ENCODE data around the gene TRPV2.

DNA sequence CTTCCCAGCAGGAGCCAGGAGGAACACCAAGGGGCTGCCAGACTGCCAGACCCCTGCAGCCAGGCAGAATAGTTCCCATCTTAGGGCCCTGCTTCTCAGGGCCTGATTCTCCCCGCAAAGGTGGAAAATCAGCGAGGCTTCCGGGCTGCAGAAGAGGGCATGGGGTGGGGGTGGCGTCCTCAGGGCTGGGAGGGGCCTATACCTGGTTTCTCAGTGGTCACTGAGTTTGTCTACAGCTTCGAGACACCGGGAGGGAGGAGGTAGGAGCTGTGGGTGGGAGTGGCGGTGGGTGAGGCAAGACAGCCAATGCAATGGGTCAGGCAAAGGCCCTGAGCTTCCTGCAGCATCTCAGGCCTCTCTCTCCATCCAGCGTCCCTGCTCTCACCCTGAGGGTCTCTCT lies 62.3 kb downstream of the TRPV2 start:
- TF ChIP-seq, protein P1, sequence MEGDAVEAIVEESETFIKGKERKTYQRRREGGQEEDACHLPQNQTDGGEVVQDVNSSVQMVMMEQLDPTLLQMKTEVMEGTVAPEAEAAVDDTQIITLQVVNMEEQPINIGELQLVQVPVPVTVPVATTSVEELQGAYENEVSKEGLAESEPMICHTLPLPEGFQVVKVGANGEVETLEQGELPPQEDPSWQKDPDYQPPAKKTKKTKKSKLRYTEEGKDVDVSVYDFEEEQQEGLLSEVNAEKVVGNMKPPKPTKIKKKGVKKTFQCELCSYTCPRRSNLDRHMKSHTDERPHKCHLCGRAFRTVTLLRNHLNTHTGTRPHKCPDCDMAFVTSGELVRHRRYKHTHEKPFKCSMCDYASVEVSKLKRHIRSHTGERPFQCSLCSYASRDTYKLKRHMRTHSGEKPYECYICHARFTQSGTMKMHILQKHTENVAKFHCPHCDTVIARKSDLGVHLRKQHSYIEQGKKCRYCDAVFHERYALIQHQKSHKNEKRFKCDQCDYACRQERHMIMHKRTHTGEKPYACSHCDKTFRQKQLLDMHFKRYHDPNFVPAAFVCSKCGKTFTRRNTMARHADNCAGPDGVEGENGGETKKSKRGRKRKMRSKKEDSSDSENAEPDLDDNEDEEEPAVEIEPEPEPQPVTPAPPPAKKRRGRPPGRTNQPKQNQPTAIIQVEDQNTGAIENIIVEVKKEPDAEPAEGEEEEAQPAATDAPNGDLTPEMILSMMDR (IDR thresholded peaks at IDR 0.05) = no peak
- no peak for TF ChIP-seq TCF7L2 (IDR thresholded peaks at IDR 0.05; ENCODE audit: low read depth, low read length)
